ENCODE measurements around the gene NT5C2.

DNA sequence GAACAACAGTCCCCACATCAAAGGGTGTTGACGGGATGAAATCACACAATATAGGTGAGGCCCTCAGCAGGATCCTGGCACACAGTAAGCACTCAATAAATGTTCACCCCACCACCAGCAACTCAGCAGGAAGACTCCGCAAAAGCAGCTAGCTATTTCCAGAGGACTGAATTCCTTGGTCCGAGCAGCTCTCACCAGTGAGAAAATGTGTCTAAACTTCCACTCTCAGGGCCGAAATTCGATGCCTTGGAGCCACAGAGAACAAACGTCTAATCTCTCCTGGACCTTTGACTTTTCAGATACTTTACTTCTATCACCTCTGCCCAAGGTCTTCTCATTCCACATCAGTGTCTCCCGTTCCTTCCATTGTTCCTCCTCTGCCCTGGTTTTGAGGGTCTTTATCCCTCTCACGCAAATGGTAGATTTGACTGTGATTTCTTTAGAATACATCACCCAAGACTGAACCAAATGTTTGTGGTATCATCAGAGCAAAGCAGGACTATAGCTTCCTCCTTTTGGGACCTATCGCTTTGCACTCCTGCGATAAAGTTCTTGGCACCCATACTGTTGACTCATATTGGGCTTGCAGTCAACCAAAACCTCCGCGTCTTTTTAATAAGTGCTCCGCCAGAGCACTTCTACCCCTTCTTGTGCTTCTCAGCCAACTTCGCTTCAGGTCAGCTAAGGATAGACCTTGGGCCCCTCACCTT is 903 bp upstream of the NT5C2 start:
- TF ChIP-seq EZH2phosphoT487 (IDR thresholded peaks at IDR 0.05; ENCODE audit: insufficient read depth, low read depth) (no peak), EZH2 (IDR thresholded peaks at IDR 0.05; ENCODE audit: insufficient read depth, poor library complexity, severe bottlenecking) (no peak)

Data from GM23248 (cell line).